A172 (cell line): Measurements from ENCODE around the gene STK17A. TPM values are rescaled to one million over a fixed set of nuclear protein-coding genes. Genes with fewer than 3 reads are reported as not detected.

Experiments
- DNase-seq: peaks from one replicate; pipeline ENCODE4 v3.0.0-alpha.2; 2015; ENCODE audit warnings: low spot score
- total RNA-seq: library from RNA; depleted of rRNA; stranded (reverse); fragments of >200 nt; shearing (Covaris generic); gene quantifications from 2 replicates; pipeline ENCODE4 v1.2.3, GENCODE V29; 2014

The STK17A gene
- total RNA-seq, 1 experiment from 2014 or later = 97.8 TPM

GRCh38 chr7:43634384-43634783, 51.5 kb downstream of the STK17A start:
- no peak for DNase-seq

GRCh38 chr7:43636093-43636492, 53.2 kb downstream of the STK17A start:
- peak; percentile 84 for DNase-seq

- DNase-seq = peak; percentile 82
Measured at GRCh38 chr7:43637114-43637806, 54.4 kb downstream of the STK17A start.

- DNase-seq = peak; percentile 70
Measured at GRCh38 chr7:43639858-43640491, 57.1 kb downstream of the STK17A start.

- DNase-seq = no peak
Measured at GRCh38 chr7:43640679-43641078, 57.8 kb downstream of the STK17A start.

- DNase-seq = no peak
Measured at GRCh38 chr7:43642897-43643630, 60.2 kb downstream of the STK17A start.

GRCh38 chr7:43643846-43644245, 60.9 kb downstream of the STK17A start:
- no peak for DNase-seq

- DNase-seq = peak; percentile 30
Measured at GRCh38 chr7:43645699-43646226, 62.9 kb downstream of the STK17A start.

- DNase-seq = peak; percentile 74
Measured at GRCh38 chr7:43646603-43647338, 63.9 kb downstream of the STK17A start.

- peak; percentile 85 for DNase-seq
Measured at GRCh38 chr7:43647339-43647672, 64.4 kb downstream of the STK17A start.

- DNase-seq = peak; percentile 99
Measured at GRCh38 chr7:43647673-43648472, 65.0 kb downstream of the STK17A start.

- DNase-seq = peak; percentile 94
Measured at GRCh38 chr7:43648473-43649406, 65.8 kb downstream of the STK17A start.

GRCh38 chr7:43649755-43650274, 66.9 kb downstream of the STK17A start:
- DNase-seq = peak; percentile 81

- peak; percentile 62 for DNase-seq
Measured at GRCh38 chr7:43650457-43651052, 67.6 kb downstream of the STK17A start.

- no peak for DNase-seq
Measured at GRCh38 chr7:43652364-43652763, 69.5 kb downstream of the STK17A start.

GRCh38 chr7:43653466-43653865, 70.6 kb downstream of the STK17A start:
- peak; percentile 41 for DNase-seq

- DNase-seq = peak; percentile 35
Measured at GRCh38 chr7:43653891-43654504, 71.1 kb downstream of the STK17A start.

GRCh38 chr7:43655584-43655983, 72.7 kb downstream of the STK17A start:
- peak; percentile 52 for DNase-seq

GRCh38 chr7:43656997-43657396, 74.1 kb downstream of the STK17A start:
- DNase-seq = no peak
